SK-N-SH (cell line): ENCODE results near the gene TMUB1. TPM values are rescaled to one million over a fixed set of nuclear protein-coding genes. Genes with fewer than 3 reads are reported as not detected.

Source experiments
- CTCF ChIA-PET: fragments of 300-600, 350-600 bp; formaldehyde crosslinking; extraction: SDS; loops from one replicate; lab custom pipeline; 2021; lab: Yijun Ruan, JAX
- POLR2A ChIA-PET: fragments of 350-600 bp; sonication (Branson Sonifier 250); formaldehyde crosslinking; extraction: SDS; loops from one replicate; lab custom pipeline; 2020; ENCODE audit warnings: antibody characterized with exemption, inconsistent platforms; lab: Yijun Ruan, JAX
- DNase-seq: peaks from one replicate; pipeline ENCODE4 v3.0.0; 2012
- H2AFZ ChIP-seq: fragments of 200-600 bp; sonication (generic); 2 replicates; pipeline ENCODE4 v1.8.1; 2016; ENCODE audit warnings: antibody characterized with exemption, mild to moderate bottlenecking, low read depth
- H3F3A ChIP-seq: fragments of 200-600 bp; sonication (generic); replicated peaks from 2 replicates; pipeline ENCODE3; 2016; ENCODE audit warnings: antibody characterized with exemption, mild to moderate bottlenecking; ENCODE audit not compliant: insufficient read depth
- H3K27ac ChIP-seq, 2 experiments: fragments of 200-500 bp in 1 of 2; fragments of 200-600 bp in 1 of 2; sonication (Bioruptor generic) in 1 of 2; sonication (generic), shearing (Covaris generic) in 1 of 2; 2 replicates each; pipeline versions ENCODE4 v1.5.1 to v1.6.1; 2014 to 2016; ENCODE audit warnings: low read depth in 2 of 2, inconsistent platforms in 1 of 2, low read length in 1 of 2, mild to moderate bottlenecking in 1 of 2, mixed read lengths in 1 of 2
- H3K27me3 ChIP-seq: fragments of 200-600 bp; sonication (generic), shearing (Covaris generic); 2 replicates; pipeline ENCODE4 v1.6.1; 2016; ENCODE audit warnings: mixed run types; ENCODE audit not compliant: insufficient read depth
- H3K36me3 ChIP-seq, 2 experiments: fragments of 200-500 bp in 1 of 2; fragments of 200-600 bp in 1 of 2; sonication (Bioruptor generic) in 1 of 2; sonication (generic) in 1 of 2; replicated peaks in 1 of 2; 2 replicates each; pipeline versions ENCODE3 to v1.5.1; 2014 to 2016; ENCODE audit warnings: low read length in 1 of 2, mild to moderate bottlenecking in 1 of 2; ENCODE audit not compliant: insufficient read depth in 2 of 2, control insufficient read depth in 1 of 2
- H3K4me1 ChIP-seq, 2 experiments: fragments of 200-500 bp in 1 of 2; fragments of 200-600 bp in 1 of 2; sonication (Bioruptor generic) in 1 of 2; sonication (generic), shearing (Covaris generic) in 1 of 2; 2 replicates each; pipeline versions ENCODE4 v1.5.1 to v1.6.1; 2014 to 2016; ENCODE audit warnings: low read depth in 1 of 2, low read length in 1 of 2, mixed run types in 1 of 2; ENCODE audit not compliant: insufficient read depth in 2 of 2, control insufficient read depth in 1 of 2
- H3K4me2 ChIP-seq: fragments of 200-600 bp; sonication (generic), shearing (Covaris generic); 2 replicates; pipeline ENCODE4 v1.6.1; 2017; ENCODE audit warnings: mixed run types
- H3K4me3 ChIP-seq, 2 experiments: fragments of 200-500 bp in 1 of 2; fragments of 200-600 bp in 1 of 2; sonication (Bioruptor generic) in 1 of 2; sonication (generic), shearing (Covaris generic) in 1 of 2; 2 replicates each; pipeline versions ENCODE4 v1.5.1 to v1.8.1; 2014 to 2016; ENCODE audit warnings: low read depth in 2 of 2, inconsistent platforms in 1 of 2, low read length in 1 of 2, mild to moderate bottlenecking in 1 of 2, mixed read lengths in 1 of 2, moderate library complexity in 1 of 2
- H3K79me2 ChIP-seq: fragments of 200-600 bp; sonication (generic); 2 replicates; pipeline ENCODE4 v1.8.1; 2017; ENCODE audit warnings: mild to moderate bottlenecking; ENCODE audit not compliant: insufficient read depth
- H3K9ac ChIP-seq: fragments of 200-600 bp; sonication (generic); 2 replicates; pipeline ENCODE4 v1.6.1; 2017; ENCODE audit warnings: mixed run types
- H3K9me2 ChIP-seq: fragments of 200-600 bp; sonication (generic); 2 replicates; pipeline ENCODE4 v1.6.1; 2017; ENCODE audit warnings: mixed run types
- H3K9me3 ChIP-seq: fragments of 200-600 bp; sonication (generic); 2 replicates; pipeline ENCODE4 v1.6.1; 2017; ENCODE audit warnings: mixed run types, mild to moderate bottlenecking, moderate library complexity
- H4K20me1 ChIP-seq: fragments of 200-600 bp; sonication (generic); 2 replicates; pipeline ENCODE4 v1.6.1; 2017; ENCODE audit warnings: mild to moderate bottlenecking, mixed run types; ENCODE audit not compliant: insufficient read depth
- EP300 ChIP-seq, 2 experiments: IDR thresholded peaks; 2 replicates each; pipeline versions ENCODE4 v1.4.0 to v1.6.1; 2012; ENCODE audit warnings: borderline replicate concordance in 1 of 2, low read depth in 1 of 2, low read length in 1 of 2
- EZH2phosphoT487 ChIP-seq: fragments of 200-600 bp; sonication (generic); IDR thresholded peaks from 2 replicates; pipeline ENCODE4 v1.6.1; 2017; ENCODE audit warnings: low read depth, mixed run types, mild to moderate bottlenecking, antibody characterized with exemption, moderate library complexity, borderline replicate concordance
- FOSL2 ChIP-seq: IDR thresholded peaks from 2 replicates; pipeline ENCODE4 v1.4.0; 2012; ENCODE audit warnings: low read depth, mild to moderate bottlenecking, moderate library complexity, borderline replicate concordance
- FOXM1 ChIP-seq: IDR thresholded peaks from 2 replicates; pipeline ENCODE4 v1.4.0; 2012; ENCODE audit warnings: low read depth, mild to moderate bottlenecking
- IRF3 ChIP-seq: fragments of 150-350 bp; IDR thresholded peaks from 2 replicates; pipeline ENCODE4 v1.6.1; 2016; ENCODE audit warnings: mild to moderate bottlenecking, low read depth, low read length
- MAX ChIP-seq: IDR thresholded peaks from 2 replicates; pipeline ENCODE4 v1.4.0; 2012; ENCODE audit warnings: low read depth
- MEF2A ChIP-seq: IDR thresholded peaks from 2 replicates; pipeline ENCODE4 v1.4.0; 2012; ENCODE audit warnings: low read depth, borderline replicate concordance
- MXI1 ChIP-seq: IDR thresholded peaks from 2 replicates; pipeline ENCODE4 v1.6.1; 2012; ENCODE audit warnings: mild to moderate bottlenecking, low read depth, low read length, improper control_type of control experiment
- NRF1 ChIP-seq: IDR thresholded peaks from 2 replicates; pipeline ENCODE4 v1.6.1; 2012; ENCODE audit warnings: low read depth, mild to moderate bottlenecking, low read length
- PBX3 ChIP-seq: IDR thresholded peaks from 2 replicates; pipeline ENCODE4; 2012
- REST ChIP-seq: IDR thresholded peaks from 2 replicates; pipeline ENCODE4 v1.6.1; 2012; ENCODE audit warnings: mild to moderate bottlenecking, low read depth, low read length, moderate library complexity
- RXRA ChIP-seq: IDR thresholded peaks from 2 replicates; pipeline ENCODE4 v1.4.0; 2012; ENCODE audit warnings: low read depth, mild to moderate bottlenecking, borderline replicate concordance
- SMC3 ChIP-seq: IDR thresholded peaks from 2 replicates; pipeline ENCODE4 v1.6.1; 2012; ENCODE audit warnings: low read depth, low read length, improper control_type of control experiment
- TAF1 ChIP-seq: IDR thresholded peaks from 2 replicates; pipeline ENCODE4 v1.6.1; 2012; ENCODE audit warnings: low read depth, mild to moderate bottlenecking, low read length, moderate library complexity, borderline replicate concordance
- TCF12 ChIP-seq: IDR thresholded peaks from 2 replicates; pipeline ENCODE4 v1.4.0; 2012
- ZBTB33 ChIP-seq: IDR thresholded peaks from 2 replicates; pipeline ENCODE4 v1.4.0; 2012; ENCODE audit warnings: low read depth, borderline replicate concordance
- WGBS: methylation state at CpG from one replicate; pipeline ENCODE4 v1.1.6; 2017; ENCODE audit warnings: low lambda C conversion rate; 5-methylcytosine and 5-hydroxymethylcytosine counted together
- polyA plus RNA-seq, 3 experiments: library from polyadenylated mRNA; depleted of rRNA; stranded (reverse); fragments of >200 nt; gene quantifications; 2 replicates each; pipeline ENCODE4 v1.2.3, GENCODE V29; 2012

The TMUB1 gene
- polyA plus RNA-seq, 1 of the 3 experiments (the other 2 are of a cell fraction): 60.6 TPM

- POLR2A ChIA-PET: no interaction called here
- DNase-seq: no peak
- H3K27me3 ChIP-seq: no peaks in the 10 kb centered on the region
- TF ChIP-seq IRF3: no peak
- TF ChIP-seq RXRA: no peak
- TF ChIP-seq FOSL2: no peak
- no peak for TF ChIP-seq EZH2phosphoT487
- no peak for TF ChIP-seq FOXM1
- TF ChIP-seq REST: no peak
- TF ChIP-seq NRF1: no peak
- no peak for TF ChIP-seq TAF1
- TF ChIP-seq ZBTB33: no peak
- no peak for TF ChIP-seq PBX3
- TF ChIP-seq SMC3: no peak
- no peak for TF ChIP-seq MXI1
- TF ChIP-seq MEF2A: no peak
- TF ChIP-seq EP300 (IDR thresholded peaks at IDR 0.05; ENCODE audit: borderline replicate concordance in 1 of 2, low read depth in 1 of 2, low read length in 1 of 2): no peak
- no peak for TF ChIP-seq TCF12
- TF ChIP-seq MAX: no peak
- peaks cover 12 to 58% of the 10 kb centered on the region in 2 experiments for H3K36me3 ChIP-seq
- no peak overlapping the region for H2AFZ ChIP-seq
- 83% methylated on average over 24 of the region's 27 CpGs for WGBS
- H3K79me2 ChIP-seq: peaks cover 48% of the 10 kb centered on the region
- H3K4me3 ChIP-seq: peak overlapping the region; percentile 94 to 99
- peak overlapping the region; percentile 98 for H3K4me2 ChIP-seq
- H4K20me1 ChIP-seq: no peaks in the 10 kb centered on the region; the same call in 1 of the 2 replicates
- CTCF ChIA-PET: interaction anchor here (1.2 to 21.3 kb wide), 3 partner anchors 15 to 30 kb away, joined by 3 to 474 read pairs (median 46); partner anchors contain the start of genes CDK5 and SLC4A2
- peak overlapping the region; percentile 96 for H3K9ac ChIP-seq
- no peaks in the 10 kb centered on the region for H3K9me2 ChIP-seq
- H3F3A ChIP-seq: peaks cover 39% of the 10 kb centered on the region
- H3K4me1 ChIP-seq: peaks cover 25 to 41% of the 10 kb centered on the region in 2 experiments
- H3K27ac ChIP-seq: peak overlapping the region; percentile 13 to 78; a peak in 2 of 4 replicates
- H3K9me3 ChIP-seq: no peaks in the 10 kb centered on the region
Measured at GRCh38 chr7:151079199-151079910, 3.9 kb downstream of the TMUB1 start.
